GM12891 (cell line): ENCODE results near the gene MYL5.
"Not testable (repeated sequence)": the region's sequence is repeated elsewhere in the genome, so short reads cannot be mapped to it uniquely, and the experiment has no call there.

ENCODE experiments used
- POLR2A ChIP-seq: IDR thresholded peaks from 2 replicates; pipeline ENCODE4 v1.6.1; 2011; ENCODE audit warnings: low read depth, low read length, control low read depth
- TAF1 ChIP-seq: IDR thresholded peaks from 2 replicates; pipeline ENCODE4 v1.6.1; 2011; ENCODE audit warnings: low read depth, low read length, control low read depth

- not testable (repeated sequence) for TF ChIP-seq TAF1, POLR2A
Measured at GRCh38 chr4:706083-706633, 31.8 kb downstream of the MYL5 start.
